BJ (cell line): ENCODE measurements around the gene PDE6B. TPM values are rescaled to one million over a fixed set of nuclear protein-coding genes. Genes with fewer than 3 reads are reported as not detected.

ENCODE experiments used
- CTCF ChIA-PET: fragments of 350-600 bp; formaldehyde crosslinking; extraction: SDS; loops from one replicate; lab custom pipeline; 2021; ENCODE audit warnings: antibody characterized with exemption, inconsistent platforms; lab: Yijun Ruan, JAX
- POLR2A ChIA-PET: fragments of 300-600 bp; sonication (Branson Sonifier 250); formaldehyde crosslinking; extraction: SDS; loops from one replicate; lab custom pipeline; 2021; ENCODE audit warnings: antibody characterized with exemption; lab: Charles Lee
- DNase-seq: peaks from one replicate; pipeline ENCODE4 v3.0.0-alpha.2; 2011; ENCODE audit warnings: low read depth
- H3K27me3 ChIP-seq: 2 replicates; pipeline ENCODE4 v1.6.0; 2011; ENCODE audit warnings: low read length; ENCODE audit not compliant: control insufficient read depth, insufficient read depth
- H3K36me3 ChIP-seq: 2 replicates; pipeline ENCODE4 v1.5.1; 2011; ENCODE audit warnings: low read length; ENCODE audit not compliant: control insufficient read depth, insufficient read depth
- H3K4me3 ChIP-seq: 2 replicates; pipeline ENCODE4 v1.5.1; 2011; ENCODE audit warnings: low read depth, mild to moderate bottlenecking, control low read depth, low read length
- polyA plus RNA-seq: library from polyadenylated mRNA; depleted of rRNA; stranded (reverse); fragments of >200 nt; gene quantifications from 2 replicates; pipeline ENCODE4 v1.2.3, GENCODE V29; 2011
- TF ChIP-seq, protein P1 (sequence below): IDR thresholded peaks from 2 replicates; pipeline ENCODE4 v1.5.1; 2011; ENCODE audit warnings: low read depth, mild to moderate bottlenecking, control low read depth, inconsistent platforms, low read length, moderate library complexity; ENCODE audit not compliant: insufficient read depth

PDE6B gene
- polyA plus RNA-seq, 1 experiment = 0.10 TPM

DNA sequence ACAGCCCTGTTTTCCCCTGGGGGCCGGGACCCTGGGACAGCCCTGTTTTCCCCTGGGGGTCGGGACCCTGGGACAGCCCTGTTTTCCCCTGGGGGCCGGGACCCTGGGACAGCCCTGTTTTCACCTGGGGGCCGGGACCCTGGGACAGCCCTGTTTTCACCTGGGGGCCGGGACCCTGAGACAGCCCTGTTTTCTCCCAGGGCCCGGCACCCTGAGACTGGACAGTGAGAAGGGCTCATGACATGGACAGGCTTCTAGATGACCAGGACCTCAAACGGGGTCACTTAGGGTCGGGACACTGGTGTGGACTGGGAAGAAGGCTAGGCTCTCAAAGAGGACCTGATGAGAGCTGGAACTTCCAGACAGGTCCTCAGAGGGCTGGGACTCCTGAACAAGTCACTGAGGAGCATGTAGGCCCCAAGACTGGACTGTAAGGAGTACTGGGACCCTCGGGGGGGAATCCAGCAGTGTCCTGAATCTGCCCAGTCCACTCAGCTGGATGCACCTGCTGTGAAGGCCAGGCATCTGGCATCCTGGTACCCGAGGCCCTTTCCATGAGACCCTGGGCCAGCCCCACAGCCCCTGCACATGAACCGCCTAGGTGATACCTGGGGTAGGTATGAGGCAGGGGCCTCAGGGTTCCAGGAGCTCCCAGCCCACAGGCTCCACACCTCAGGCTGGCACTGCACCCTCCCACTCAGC, 82.7 kb downstream of the PDE6B start:
- TF ChIP-seq, protein P1, sequence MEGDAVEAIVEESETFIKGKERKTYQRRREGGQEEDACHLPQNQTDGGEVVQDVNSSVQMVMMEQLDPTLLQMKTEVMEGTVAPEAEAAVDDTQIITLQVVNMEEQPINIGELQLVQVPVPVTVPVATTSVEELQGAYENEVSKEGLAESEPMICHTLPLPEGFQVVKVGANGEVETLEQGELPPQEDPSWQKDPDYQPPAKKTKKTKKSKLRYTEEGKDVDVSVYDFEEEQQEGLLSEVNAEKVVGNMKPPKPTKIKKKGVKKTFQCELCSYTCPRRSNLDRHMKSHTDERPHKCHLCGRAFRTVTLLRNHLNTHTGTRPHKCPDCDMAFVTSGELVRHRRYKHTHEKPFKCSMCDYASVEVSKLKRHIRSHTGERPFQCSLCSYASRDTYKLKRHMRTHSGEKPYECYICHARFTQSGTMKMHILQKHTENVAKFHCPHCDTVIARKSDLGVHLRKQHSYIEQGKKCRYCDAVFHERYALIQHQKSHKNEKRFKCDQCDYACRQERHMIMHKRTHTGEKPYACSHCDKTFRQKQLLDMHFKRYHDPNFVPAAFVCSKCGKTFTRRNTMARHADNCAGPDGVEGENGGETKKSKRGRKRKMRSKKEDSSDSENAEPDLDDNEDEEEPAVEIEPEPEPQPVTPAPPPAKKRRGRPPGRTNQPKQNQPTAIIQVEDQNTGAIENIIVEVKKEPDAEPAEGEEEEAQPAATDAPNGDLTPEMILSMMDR = no peak
- H3K27me3 ChIP-seq = peaks cover under 1% of the 10 kb centered on the region; the same call in 1 of the 2 replicates
- no peak for DNase-seq
- CTCF ChIA-PET = no interaction called here
- POLR2A ChIA-PET = no interaction called here
- peaks cover 5% of the 10 kb centered on the region; the same call in 1 of the 2 replicates for H3K36me3 ChIP-seq
- H3K4me3 ChIP-seq = no peak overlapping the region

DNA sequence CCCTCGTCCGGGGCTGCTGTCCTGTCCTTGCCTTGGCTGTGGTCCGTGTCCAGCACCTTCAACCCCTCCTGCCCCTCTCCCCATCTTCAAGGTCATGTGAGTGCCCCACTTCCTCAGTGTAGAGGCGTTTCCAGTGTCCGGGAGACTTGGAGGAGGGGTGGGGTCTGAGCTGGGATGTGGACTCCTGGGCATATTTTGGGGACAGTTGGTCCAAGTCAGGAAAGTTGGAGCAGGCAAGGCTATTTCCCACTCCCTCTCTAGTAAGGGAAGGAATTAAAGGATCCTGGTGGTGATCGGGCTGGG, 83.2 kb downstream of the PDE6B start:
- TF ChIP-seq, protein P1 = no peak
- no peaks in the 10 kb centered on the region for H3K27me3 ChIP-seq
- CTCF ChIA-PET = interaction anchor here (1.7 kb wide), 1 partner anchor 33 kb away, joined by 4 read pairs; no protein-coding TSS in a partner anchor
- POLR2A ChIA-PET = no interaction called here
- H3K4me3 ChIP-seq = no peak overlapping the region
- H3K36me3 ChIP-seq = peaks cover 5% of the 10 kb centered on the region; the same call in 1 of the 2 replicates
- no peak for DNase-seq

DNA sequence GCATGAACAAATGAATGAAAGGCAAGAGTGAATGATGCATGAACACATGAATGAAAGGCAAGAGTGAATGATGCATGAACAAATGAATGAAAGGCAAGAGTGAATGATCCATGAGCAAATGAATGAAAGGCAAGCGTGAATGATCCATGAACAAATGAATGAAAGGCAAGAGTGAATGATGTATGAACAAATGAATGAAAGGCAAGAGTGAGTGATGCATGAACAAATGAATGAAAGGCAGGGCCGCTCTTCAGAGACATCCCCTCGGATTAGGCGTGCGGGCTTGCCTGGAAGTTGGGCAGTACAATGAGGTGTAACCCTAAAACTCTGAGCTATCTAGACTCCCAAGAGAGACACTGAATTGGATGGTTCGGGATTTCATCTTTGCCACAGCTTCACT, 84.0 kb downstream of the PDE6B start:
- ChIA-PET POLR2A (no interaction called here), CTCF (interaction anchor here (1.7 kb wide), 1 partner anchor 33 kb away, joined by 4 read pairs; no protein-coding TSS in a partner anchor)
- peaks cover 6% of the 10 kb centered on the region; the same call in 1 of the 2 replicates for H3K36me3 ChIP-seq
- no peaks in the 10 kb centered on the region for H3K27me3 ChIP-seq
- TF ChIP-seq, protein P1 = no peak
- no peak overlapping the region for H3K4me3 ChIP-seq
- DNase-seq = no peak

GRCh38 chr4:710116-710515, 84.7 kb downstream of the PDE6B start:
- Histone ChIP-seq H3K27me3 (no peaks in the 10 kb centered on the region), H3K36me3 (peaks cover 8% of the 10 kb centered on the region; the same call in 1 of the 2 replicates), H3K4me3 (no peak overlapping the region)
- no peak for DNase-seq
- ChIA-PET POLR2A (no interaction called here), CTCF (interaction anchor here (1.7 kb wide), 1 partner anchor 32 kb away, joined by 4 read pairs; no protein-coding TSS in a partner anchor)
- TF ChIP-seq, protein P1 = no peak

DNA sequence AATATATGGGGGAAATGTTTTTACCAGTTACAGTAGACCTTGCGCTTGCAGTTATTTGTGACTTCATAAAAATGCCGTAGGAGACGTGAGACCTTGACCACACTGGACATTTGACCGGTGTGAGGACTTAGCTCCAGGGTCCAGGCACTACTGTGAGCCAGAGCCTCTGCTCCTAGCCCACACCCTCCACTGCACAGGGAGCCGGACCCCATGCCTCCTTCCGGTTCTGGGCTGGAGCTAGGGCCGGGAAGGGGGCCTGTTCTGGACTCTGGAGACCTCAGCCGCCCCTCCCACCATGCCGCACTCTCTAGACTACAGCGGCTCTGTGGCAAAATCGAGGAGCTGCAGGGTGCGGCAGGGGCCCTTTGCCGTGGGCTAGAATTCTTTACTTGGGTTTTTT, 85.5 kb downstream of the PDE6B start:
- H3K36me3 ChIP-seq = peaks cover 8% of the 10 kb centered on the region; the same call in 1 of the 2 replicates
- no peak overlapping the region for H3K4me3 ChIP-seq
- CTCF ChIA-PET = interaction anchor here (0.6 kb wide), 1 partner anchor 52 kb away, joined by 3 read pairs; no protein-coding TSS in a partner anchor
- DNase-seq = no peak
- POLR2A ChIA-PET = no interaction called here
- TF ChIP-seq, protein P1 = no peak
- H3K27me3 ChIP-seq = no peaks in the 10 kb centered on the region
